HCT116 (cell line): ENCODE measurements around the gene MUC6.

ENCODE experiments used
- POLR2A ChIP-seq: IDR thresholded peaks from 2 replicates; pipeline ENCODE4 v1.7.0; 2011; ENCODE audit warnings: borderline replicate concordance; ENCODE audit not compliant: insufficient read depth, insufficient read length; ENCODE audit errors: extremely low read depth
- SP1 ChIP-seq: IDR thresholded peaks from 2 replicates; pipeline ENCODE4 v1.6.1; 2012; ENCODE audit warnings: low read depth
- SRF ChIP-seq: IDR thresholded peaks from 2 replicates; pipeline ENCODE4 v1.6.1; 2012; ENCODE audit warnings: low read depth
- TF ChIP-seq, protein P1 (sequence below): IDR thresholded peaks from 2 replicates; pipeline ENCODE4 v1.6.1; 2012
- TF ChIP-seq, protein P2 (sequence below), 3 experiments: fragments of 200-600 bp in 1 of 3; sonication (generic) in 1 of 3; IDR thresholded peaks in 2 of 3; conservative IDR thresholded peaks in 1 of 3; 2 replicates each; pipeline ENCODE4 v1.5.1; 2012 to 2017; ENCODE audit warnings: low read depth in 2 of 3, low read length in 2 of 3, antibody characterized with exemption in 1 of 3, borderline replicate concordance in 1 of 3, control low read depth in 1 of 3, mild to moderate bottlenecking in 1 of 3, mixed read lengths in 1 of 3, mixed run types in 1 of 3, moderate library complexity in 1 of 3; ENCODE audit not compliant: insufficient read depth in 1 of 3
- TF ChIP-seq, protein P3 (sequence below): IDR thresholded peaks from 2 replicates; pipeline ENCODE4 v1.6.1; 2011; ENCODE audit warnings: mild to moderate bottlenecking, low read length, moderate library complexity; ENCODE audit not compliant: insufficient replicate concordance; ENCODE audit errors: extremely low read depth

DNA sequence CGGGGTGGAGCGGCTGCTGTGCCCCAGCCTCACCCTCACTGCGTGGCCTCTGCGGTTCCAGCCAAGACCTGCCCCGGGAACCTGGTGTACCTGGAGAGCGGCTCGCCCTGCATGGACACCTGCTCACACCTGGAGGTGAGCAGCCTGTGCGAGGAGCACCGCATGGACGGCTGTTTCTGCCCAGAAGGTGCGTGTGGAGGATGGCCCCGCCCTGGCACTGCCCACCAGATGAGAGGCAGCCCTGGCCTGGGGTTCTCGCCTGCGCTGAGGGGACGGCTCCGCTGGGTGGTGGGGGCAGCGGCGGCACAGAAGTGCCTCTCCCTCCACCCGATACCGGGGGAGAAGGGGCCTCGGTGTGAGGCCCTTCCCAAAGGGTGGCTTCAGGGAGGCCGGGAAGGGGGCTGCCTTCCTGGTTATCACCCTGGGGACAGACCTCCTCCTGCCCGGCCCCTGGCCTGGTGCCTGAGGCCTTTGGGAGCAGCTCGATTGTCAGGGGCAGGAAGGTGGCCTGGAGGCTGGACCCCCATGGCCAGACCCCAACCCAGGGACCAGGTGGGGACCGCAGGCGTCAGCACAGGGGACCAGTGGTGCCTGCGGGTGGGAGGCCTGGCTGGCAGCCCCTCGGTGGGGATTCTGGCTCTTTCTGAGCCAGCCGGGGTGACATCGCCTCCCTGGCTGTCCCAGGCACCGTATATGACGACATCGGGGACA lies 45.2 kb upstream of the MUC6 start:
- TF ChIP-seq, protein P1, sequence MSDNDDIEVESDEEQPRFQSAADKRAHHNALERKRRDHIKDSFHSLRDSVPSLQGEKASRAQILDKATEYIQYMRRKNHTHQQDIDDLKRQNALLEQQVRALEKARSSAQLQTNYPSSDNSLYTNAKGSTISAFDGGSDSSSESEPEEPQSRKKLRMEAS = no peak
- TF ChIP-seq SRF (no peak), SP1 (no peak), POLR2A (no peak)
- TF ChIP-seq, protein P2, sequence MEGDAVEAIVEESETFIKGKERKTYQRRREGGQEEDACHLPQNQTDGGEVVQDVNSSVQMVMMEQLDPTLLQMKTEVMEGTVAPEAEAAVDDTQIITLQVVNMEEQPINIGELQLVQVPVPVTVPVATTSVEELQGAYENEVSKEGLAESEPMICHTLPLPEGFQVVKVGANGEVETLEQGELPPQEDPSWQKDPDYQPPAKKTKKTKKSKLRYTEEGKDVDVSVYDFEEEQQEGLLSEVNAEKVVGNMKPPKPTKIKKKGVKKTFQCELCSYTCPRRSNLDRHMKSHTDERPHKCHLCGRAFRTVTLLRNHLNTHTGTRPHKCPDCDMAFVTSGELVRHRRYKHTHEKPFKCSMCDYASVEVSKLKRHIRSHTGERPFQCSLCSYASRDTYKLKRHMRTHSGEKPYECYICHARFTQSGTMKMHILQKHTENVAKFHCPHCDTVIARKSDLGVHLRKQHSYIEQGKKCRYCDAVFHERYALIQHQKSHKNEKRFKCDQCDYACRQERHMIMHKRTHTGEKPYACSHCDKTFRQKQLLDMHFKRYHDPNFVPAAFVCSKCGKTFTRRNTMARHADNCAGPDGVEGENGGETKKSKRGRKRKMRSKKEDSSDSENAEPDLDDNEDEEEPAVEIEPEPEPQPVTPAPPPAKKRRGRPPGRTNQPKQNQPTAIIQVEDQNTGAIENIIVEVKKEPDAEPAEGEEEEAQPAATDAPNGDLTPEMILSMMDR (IDR thresholded peaks at IDR 0.05 in 2 of 3, conservative IDR thresholded peaks at IDR 0.05 in 1 of 3; ENCODE audit: borderline replicate concordance in 1 of 3, insufficient read depth in 1 of 3, low read depth in 2 of 3, low read length in 2 of 3) = no peak
- TF ChIP-seq, protein P3, sequence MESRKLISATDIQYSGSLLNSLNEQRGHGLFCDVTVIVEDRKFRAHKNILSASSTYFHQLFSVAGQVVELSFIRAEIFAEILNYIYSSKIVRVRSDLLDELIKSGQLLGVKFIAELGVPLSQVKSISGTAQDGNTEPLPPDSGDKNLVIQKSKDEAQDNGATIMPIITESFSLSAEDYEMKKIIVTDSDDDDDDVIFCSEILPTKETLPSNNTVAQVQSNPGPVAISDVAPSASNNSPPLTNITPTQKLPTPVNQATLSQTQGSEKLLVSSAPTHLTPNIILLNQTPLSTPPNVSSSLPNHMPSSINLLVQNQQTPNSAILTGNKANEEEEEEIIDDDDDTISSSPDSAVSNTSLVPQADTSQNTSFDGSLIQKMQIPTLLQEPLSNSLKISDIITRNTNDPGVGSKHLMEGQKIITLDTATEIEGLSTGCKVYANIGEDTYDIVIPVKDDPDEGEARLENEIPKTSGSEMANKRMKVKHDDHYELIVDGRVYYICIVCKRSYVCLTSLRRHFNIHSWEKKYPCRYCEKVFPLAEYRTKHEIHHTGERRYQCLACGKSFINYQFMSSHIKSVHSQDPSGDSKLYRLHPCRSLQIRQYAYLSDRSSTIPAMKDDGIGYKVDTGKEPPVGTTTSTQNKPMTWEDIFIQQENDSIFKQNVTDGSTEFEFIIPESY = no peak
